ENCODE results near the gene NCKAP5.

The NCKAP5 gene

GRCh38 chr2:132859590-132859989 lies 708.7 kb downstream of the NCKAP5 start:
- no peaks in the 10 kb centered on the region for H3K4me1 ChIP-seq (ENCODE audit: control insufficient read depth in 2 of 2, insufficient read depth in 2 of 2, low read length in 2 of 2)
- H3K27me3 ChIP-seq (ENCODE audit: control insufficient read depth in 2 of 2, insufficient read depth in 2 of 2, low read length in 2 of 2) = no peaks in the 10 kb centered on the region
- no peaks in the 10 kb centered on the region for H3K36me3 ChIP-seq (ENCODE audit: control insufficient read depth in 2 of 2, insufficient read depth in 2 of 2, low read length in 2 of 2)
- H3K9me3 ChIP-seq (ENCODE audit: control insufficient read depth in 2 of 2, low read length in 2 of 2) = no peaks in the 10 kb centered on the region
- no peak overlapping the region for H3K27ac ChIP-seq (ENCODE audit: low read depth in 2 of 2, low read length in 2 of 2)
- no peak overlapping the region for H3K9ac ChIP-seq (ENCODE audit: low read depth in 1 of 2, low read length in 2 of 2)
- no peak overlapping the region for H3K4me3 ChIP-seq (ENCODE audit: low read length in 2 of 2)

- Histone ChIP-seq H3K36me3 (ENCODE audit: control insufficient read depth in 2 of 2, insufficient read depth in 2 of 2, low read length in 2 of 2) (no peaks in the 10 kb centered on the region), H3K27ac (ENCODE audit: low read depth in 2 of 2, low read length in 2 of 2) (no peak overlapping the region), H3K27me3 (ENCODE audit: control insufficient read depth in 2 of 2, insufficient read depth in 2 of 2, low read length in 2 of 2) (no peaks in the 10 kb centered on the region), H3K4me1 (ENCODE audit: control insufficient read depth in 2 of 2, insufficient read depth in 2 of 2, low read length in 2 of 2) (no peaks in the 10 kb centered on the region), H3K9me3 (ENCODE audit: control insufficient read depth in 2 of 2, low read length in 2 of 2) (no peaks in the 10 kb centered on the region), H3K4me3 (ENCODE audit: low read length in 2 of 2) (no peak overlapping the region), H3K9ac (ENCODE audit: low read depth in 1 of 2, low read length in 2 of 2) (no peak overlapping the region)
Measured at GRCh38 chr2:132857319-132857718, 710.9 kb downstream of the NCKAP5 start.

GRCh38 chr2:132850688-132851087 lies 717.6 kb downstream of the NCKAP5 start:
- Histone ChIP-seq H3K4me3 (ENCODE audit: low read length in 2 of 2) (no peak overlapping the region), H3K27me3 (ENCODE audit: control insufficient read depth in 2 of 2, insufficient read depth in 2 of 2, low read length in 2 of 2) (no peaks in the 10 kb centered on the region), H3K27ac (ENCODE audit: low read depth in 2 of 2, low read length in 2 of 2) (no peak overlapping the region), H3K9ac (ENCODE audit: low read depth in 1 of 2, low read length in 2 of 2) (no peak overlapping the region), H3K36me3 (ENCODE audit: control insufficient read depth in 2 of 2, insufficient read depth in 2 of 2, low read length in 2 of 2) (no peaks in the 10 kb centered on the region), H3K9me3 (ENCODE audit: control insufficient read depth in 2 of 2, low read length in 2 of 2) (no peaks in the 10 kb centered on the region), H3K4me1 (ENCODE audit: control insufficient read depth in 2 of 2, insufficient read depth in 2 of 2, low read length in 2 of 2) (no peaks in the 10 kb centered on the region)

GRCh38 chr2:132849118-132849517 lies 719.1 kb downstream of the NCKAP5 start:
- Histone ChIP-seq H3K9ac (ENCODE audit: low read depth in 1 of 2, low read length in 2 of 2) (no peak overlapping the region), H3K27me3 (ENCODE audit: control insufficient read depth in 2 of 2, insufficient read depth in 2 of 2, low read length in 2 of 2) (no peaks in the 10 kb centered on the region), H3K36me3 (ENCODE audit: control insufficient read depth in 2 of 2, insufficient read depth in 2 of 2, low read length in 2 of 2) (no peaks in the 10 kb centered on the region), H3K4me3 (ENCODE audit: low read length in 2 of 2) (no peak overlapping the region), H3K9me3 (ENCODE audit: control insufficient read depth in 2 of 2, low read length in 2 of 2) (no peaks in the 10 kb centered on the region), H3K4me1 (ENCODE audit: control insufficient read depth in 2 of 2, insufficient read depth in 2 of 2, low read length in 2 of 2) (no peaks in the 10 kb centered on the region), H3K27ac (ENCODE audit: low read depth in 2 of 2, low read length in 2 of 2) (no peak overlapping the region)

- no peak overlapping the region for H3K9ac ChIP-seq (ENCODE audit: low read depth in 1 of 2, low read length in 2 of 2)
- no peaks in the 10 kb centered on the region for H3K4me1 ChIP-seq (ENCODE audit: control insufficient read depth in 2 of 2, insufficient read depth in 2 of 2, low read length in 2 of 2)
- H3K4me3 ChIP-seq (ENCODE audit: low read length in 2 of 2) = no peak overlapping the region
- H3K36me3 ChIP-seq (ENCODE audit: control insufficient read depth in 2 of 2, insufficient read depth in 2 of 2, low read length in 2 of 2) = no peaks in the 10 kb centered on the region
- H3K27me3 ChIP-seq (ENCODE audit: control insufficient read depth in 2 of 2, insufficient read depth in 2 of 2, low read length in 2 of 2) = no peaks in the 10 kb centered on the region
- no peaks in the 10 kb centered on the region for H3K9me3 ChIP-seq (ENCODE audit: control insufficient read depth in 2 of 2, low read length in 2 of 2)
- H3K27ac ChIP-seq (ENCODE audit: low read depth in 2 of 2, low read length in 2 of 2) = no peak overlapping the region
Measured at GRCh38 chr2:132845339-132845738, 722.9 kb downstream of the NCKAP5 start.

- Histone ChIP-seq H3K27ac (ENCODE audit: low read depth in 2 of 2, low read length in 2 of 2) (no peak overlapping the region), H3K4me1 (ENCODE audit: control insufficient read depth in 2 of 2, insufficient read depth in 2 of 2, low read length in 2 of 2) (no peaks in the 10 kb centered on the region), H3K9ac (ENCODE audit: low read depth in 1 of 2, low read length in 2 of 2) (no peak overlapping the region), H3K9me3 (ENCODE audit: control insufficient read depth in 2 of 2, low read length in 2 of 2) (no peaks in the 10 kb centered on the region), H3K36me3 (ENCODE audit: control insufficient read depth in 2 of 2, insufficient read depth in 2 of 2, low read length in 2 of 2) (no peaks in the 10 kb centered on the region), H3K4me3 (ENCODE audit: low read length in 2 of 2) (no peak overlapping the region), H3K27me3 (ENCODE audit: control insufficient read depth in 2 of 2, insufficient read depth in 2 of 2, low read length in 2 of 2) (no peaks in the 10 kb centered on the region)
Measured at GRCh38 chr2:132844585-132844984, 723.7 kb downstream of the NCKAP5 start.

- Histone ChIP-seq H3K9me3 (ENCODE audit: control insufficient read depth in 2 of 2, low read length in 2 of 2) (no peaks in the 10 kb centered on the region), H3K36me3 (ENCODE audit: control insufficient read depth in 2 of 2, insufficient read depth in 2 of 2, low read length in 2 of 2) (no peaks in the 10 kb centered on the region)
Measured at GRCh38 chr2:132837769-132838168, 730.5 kb downstream of the NCKAP5 start.

GRCh38 chr2:132830321-132830827 lies 737.9 kb downstream of the NCKAP5 start:
- Histone ChIP-seq H3K9me3 (ENCODE audit: control insufficient read depth in 2 of 2, low read length in 2 of 2) (no peaks in the 10 kb centered on the region), H3K27me3 (ENCODE audit: control insufficient read depth in 2 of 2, insufficient read depth in 2 of 2, low read length in 2 of 2) (no peaks in the 10 kb centered on the region), H3K36me3 (ENCODE audit: control insufficient read depth in 2 of 2, insufficient read depth in 2 of 2, low read length in 2 of 2) (no peaks in the 10 kb centered on the region), H3K27ac (ENCODE audit: low read depth in 2 of 2, low read length in 2 of 2) (no peak overlapping the region), H3K9ac (ENCODE audit: low read depth in 1 of 2, low read length in 2 of 2) (no peak overlapping the region), H3K4me1 (ENCODE audit: control insufficient read depth in 2 of 2, insufficient read depth in 2 of 2, low read length in 2 of 2) (no peaks in the 10 kb centered on the region), H3K4me3 (ENCODE audit: low read length in 2 of 2) (no peak overlapping the region)

More at GRCh38 chr2:132837769-132838168, 730.5 kb downstream of the NCKAP5 start:
- Histone ChIP-seq H3K27ac (ENCODE audit: low read depth in 2 of 2, low read length in 2 of 2) (no peak overlapping the region), H3K4me1 (ENCODE audit: control insufficient read depth in 2 of 2, insufficient read depth in 2 of 2, low read length in 2 of 2) (no peaks in the 10 kb centered on the region), H3K9ac (ENCODE audit: low read depth in 1 of 2, low read length in 2 of 2) (no peak overlapping the region), H3K4me3 (ENCODE audit: low read length in 2 of 2) (no peak overlapping the region), H3K27me3 (ENCODE audit: control insufficient read depth in 2 of 2, insufficient read depth in 2 of 2, low read length in 2 of 2) (no peaks in the 10 kb centered on the region)

- Histone ChIP-seq H3K4me1 (ENCODE audit: control insufficient read depth in 2 of 2, insufficient read depth in 2 of 2, low read length in 2 of 2) (no peaks in the 10 kb centered on the region), H3K27me3 (ENCODE audit: control insufficient read depth in 2 of 2, insufficient read depth in 2 of 2, low read length in 2 of 2) (no peaks in the 10 kb centered on the region), H3K4me3 (ENCODE audit: low read length in 2 of 2) (no peak overlapping the region), H3K9ac (ENCODE audit: low read depth in 1 of 2, low read length in 2 of 2) (no peak overlapping the region), H3K9me3 (ENCODE audit: control insufficient read depth in 2 of 2, low read length in 2 of 2) (no peaks in the 10 kb centered on the region), H3K36me3 (ENCODE audit: control insufficient read depth in 2 of 2, insufficient read depth in 2 of 2, low read length in 2 of 2) (no peaks in the 10 kb centered on the region), H3K27ac (ENCODE audit: low read depth in 2 of 2, low read length in 2 of 2) (no peak overlapping the region)
Measured at GRCh38 chr2:132825601-132826000, 742.7 kb downstream of the NCKAP5 start.

- Histone ChIP-seq H3K27me3 (ENCODE audit: control insufficient read depth in 2 of 2, insufficient read depth in 2 of 2, low read length in 2 of 2) (no peaks in the 10 kb centered on the region), H3K27ac (ENCODE audit: low read depth in 2 of 2, low read length in 2 of 2) (no peak overlapping the region), H3K4me3 (ENCODE audit: low read length in 2 of 2) (no peak overlapping the region), H3K4me1 (ENCODE audit: control insufficient read depth in 2 of 2, insufficient read depth in 2 of 2, low read length in 2 of 2) (no peaks in the 10 kb centered on the region), H3K9me3 (ENCODE audit: control insufficient read depth in 2 of 2, low read length in 2 of 2) (no peaks in the 10 kb centered on the region), H3K36me3 (ENCODE audit: control insufficient read depth in 2 of 2, insufficient read depth in 2 of 2, low read length in 2 of 2) (no peaks in the 10 kb centered on the region), H3K9ac (ENCODE audit: low read depth in 1 of 2, low read length in 2 of 2) (no peak overlapping the region)
Measured at GRCh38 chr2:132824716-132825115, 743.5 kb downstream of the NCKAP5 start.

GRCh38 chr2:132816234-132816633 lies 752.0 kb downstream of the NCKAP5 start:
- Histone ChIP-seq H3K9me3 (ENCODE audit: control insufficient read depth in 2 of 2, low read length in 2 of 2) (no peaks in the 10 kb centered on the region), H3K4me3 (ENCODE audit: low read length in 2 of 2) (no peak overlapping the region), H3K9ac (ENCODE audit: low read depth in 1 of 2, low read length in 2 of 2) (no peak overlapping the region), H3K27me3 (ENCODE audit: control insufficient read depth in 2 of 2, insufficient read depth in 2 of 2, low read length in 2 of 2) (no peaks in the 10 kb centered on the region), H3K27ac (ENCODE audit: low read depth in 2 of 2, low read length in 2 of 2) (no peak overlapping the region), H3K4me1 (ENCODE audit: control insufficient read depth in 2 of 2, insufficient read depth in 2 of 2, low read length in 2 of 2) (no peaks in the 10 kb centered on the region), H3K36me3 (ENCODE audit: control insufficient read depth in 2 of 2, insufficient read depth in 2 of 2, low read length in 2 of 2) (no peaks in the 10 kb centered on the region)
